GM21528 (cell line): ENCODE measurements around the gene LYSMD2.

Source experiments
- ATAC-seq: cut with Tn5 transposase; IDR thresholded peaks from one replicate; pipeline ENCODE4 v1.9.1; 2021; ENCODE audit warnings: mild to moderate bottlenecking, moderate library complexity; ENCODE audit not compliant: unreplicated experiment, low FRiP score

The LYSMD2 gene

GRCh38 chr15:51677021-51677420, 60.4 kb downstream of the LYSMD2 start:
- ATAC-seq: no peak

GRCh38 chr15:51675234-51675633, 62.2 kb downstream of the LYSMD2 start:
- ATAC-seq: no peak
